ENCODE measurements around the gene PHACTR1.
A peak's percentile ranks its signal among the peaks of the same experiment; 100 is the strongest.
"Not testable (repeated sequence)": the region's sequence is repeated elsewhere in the genome, so short reads cannot be mapped to it uniquely, and the experiment has no call there.

PHACTR1 gene

GRCh38 chr6:13305288-13305687 is 588.7 kb downstream of the PHACTR1 start:
- Histone ChIP-seq H3K27ac (ENCODE audit: low read depth, low read length) (no peak overlapping the region), H3K4me1 (ENCODE audit: control insufficient read depth in 5 of 5, insufficient read depth in 5 of 5, low read length in 5 of 5) (peaks cover 2 to 24% (median 18%) of the 10 kb centered on the region in 5 donors), H3K4me3 (ENCODE audit: low read depth in 1 of 5, low read length in 5 of 5) (no peak overlapping the region)

GRCh38 chr6:13305791-13306190 is 589.2 kb downstream of the PHACTR1 start:
- H3K9ac ChIP-seq (ENCODE audit: low read length in 5 of 5) = no peak overlapping the region
- H3K36me3 ChIP-seq (ENCODE audit: control insufficient read depth in 5 of 5, insufficient read depth in 5 of 5, low read length in 5 of 5) = peaks cover 20 to 48% (median 35%) of the 10 kb centered on the region in 5 donors
- no peaks in the 10 kb centered on the region for H3K9me3 ChIP-seq (ENCODE audit: control insufficient read depth in 5 of 5, low read length in 5 of 5)
- H3K4me1 ChIP-seq (ENCODE audit: control insufficient read depth in 5 of 5, insufficient read depth in 5 of 5, low read length in 5 of 5) = peaks cover 2 to 24% (median 18%) of the 10 kb centered on the region in 5 donors
- H3K27me3 ChIP-seq (ENCODE audit: control insufficient read depth in 5 of 5, insufficient read depth in 4 of 5, low read length in 5 of 5) = no peaks in the 10 kb centered on the region
- no peak overlapping the region for H3K4me3 ChIP-seq (ENCODE audit: low read depth in 1 of 5, low read length in 5 of 5)
- no peak overlapping the region for H3K27ac ChIP-seq (ENCODE audit: low read depth, low read length)

More at GRCh38 chr6:13305288-13305687, 588.7 kb downstream of the PHACTR1 start:
- Histone ChIP-seq H3K36me3 (ENCODE audit: control insufficient read depth in 5 of 5, insufficient read depth in 5 of 5, low read length in 5 of 5) (peaks cover 17 to 49% (median 39%) of the 10 kb centered on the region in 5 donors), H3K9me3 (ENCODE audit: control insufficient read depth in 5 of 5, low read length in 5 of 5) (no peaks in the 10 kb centered on the region), H3K9ac (ENCODE audit: low read length in 5 of 5) (no peak overlapping the region), H3K27me3 (ENCODE audit: control insufficient read depth in 5 of 5, insufficient read depth in 4 of 5, low read length in 5 of 5) (no peaks in the 10 kb centered on the region)

- no peaks in the 10 kb centered on the region for H3K27me3 ChIP-seq (ENCODE audit: control insufficient read depth in 5 of 5, insufficient read depth in 4 of 5, low read length in 5 of 5)
- H3K36me3 ChIP-seq (ENCODE audit: control insufficient read depth in 5 of 5, insufficient read depth in 5 of 5, low read length in 5 of 5) = peaks cover 21 to 48% (median 31%) of the 10 kb centered on the region in 5 donors
- no peaks in the 10 kb centered on the region for H3K9me3 ChIP-seq (ENCODE audit: control insufficient read depth in 5 of 5, low read length in 5 of 5)
- H3K4me1 ChIP-seq (ENCODE audit: control insufficient read depth in 5 of 5, insufficient read depth in 5 of 5, low read length in 5 of 5) = peaks cover 2 to 18% (median 13%) of the 10 kb centered on the region in 5 donors
- H3K27ac ChIP-seq (ENCODE audit: low read depth, low read length) = no peak overlapping the region
- peak overlapping the region in 1 of 5 donors; percentile 11 for H3K9ac ChIP-seq (ENCODE audit: low read length in 5 of 5)
- H3K4me3 ChIP-seq (ENCODE audit: low read depth in 1 of 5, low read length in 5 of 5) = no peak overlapping the region
These were observed 591.0 kb downstream of the PHACTR1 start for GRCh38 chr6:13307508-13307995.

- Histone ChIP-seq H3K9me3 (ENCODE audit: control insufficient read depth in 5 of 5, low read length in 5 of 5) (no peaks in the 10 kb centered on the region), H3K27me3 (ENCODE audit: control insufficient read depth in 5 of 5, insufficient read depth in 4 of 5, low read length in 5 of 5) (no peaks in the 10 kb centered on the region), H3K36me3 (ENCODE audit: control insufficient read depth in 5 of 5, insufficient read depth in 5 of 5, low read length in 5 of 5) (peaks cover 23 to 49% (median 37%) of the 10 kb centered on the region in 5 donors), H3K9ac (ENCODE audit: low read length in 5 of 5) (no peak overlapping the region), H3K27ac (ENCODE audit: low read depth, low read length) (no peak overlapping the region), H3K4me3 (ENCODE audit: low read depth in 1 of 5, low read length in 5 of 5) (no peak overlapping the region), H3K4me1 (ENCODE audit: control insufficient read depth in 5 of 5, insufficient read depth in 5 of 5, low read length in 5 of 5) (peaks cover 0 to 11% (median 6%) of the 10 kb centered on the region in 5 donors)
These were observed 591.8 kb downstream of the PHACTR1 start for GRCh38 chr6:13308332-13308731.

- H3K4me1 ChIP-seq (ENCODE audit: control insufficient read depth in 5 of 5, insufficient read depth in 5 of 5, low read length in 5 of 5) = no peaks in the 10 kb centered on the region
- H3K9me3 ChIP-seq (ENCODE audit: control insufficient read depth in 5 of 5, low read length in 5 of 5) = no peaks in the 10 kb centered on the region
- H3K36me3 ChIP-seq (ENCODE audit: control insufficient read depth in 5 of 5, insufficient read depth in 5 of 5, low read length in 5 of 5) = peaks cover 31 to 60% (median 40%) of the 10 kb centered on the region in 5 donors
- no peak overlapping the region for H3K4me3 ChIP-seq (ENCODE audit: low read depth in 1 of 5, low read length in 5 of 5)
- no peaks in the 10 kb centered on the region for H3K27me3 ChIP-seq (ENCODE audit: control insufficient read depth in 5 of 5, insufficient read depth in 4 of 5, low read length in 5 of 5)
- H3K9ac ChIP-seq (ENCODE audit: low read length in 5 of 5) = no peak overlapping the region
- no peak overlapping the region for H3K27ac ChIP-seq (ENCODE audit: low read depth, low read length)
These were observed 594.6 kb downstream of the PHACTR1 start for GRCh38 chr6:13311155-13311554.

GRCh38 chr6:13314806-13315205 is 598.2 kb downstream of the PHACTR1 start:
- Histone ChIP-seq H3K4me3 (ENCODE audit: low read depth in 1 of 5, low read length in 5 of 5) (no peak overlapping the region), H3K36me3 (ENCODE audit: control insufficient read depth in 5 of 5, insufficient read depth in 5 of 5, low read length in 5 of 5) (peaks cover 38 to 68% (median 47%) of the 10 kb centered on the region in 5 donors), H3K27me3 (ENCODE audit: control insufficient read depth in 5 of 5, insufficient read depth in 4 of 5, low read length in 5 of 5) (no peaks in the 10 kb centered on the region), H3K4me1 (ENCODE audit: control insufficient read depth in 5 of 5, insufficient read depth in 5 of 5, low read length in 5 of 5) (no peaks in the 10 kb centered on the region), H3K9ac (ENCODE audit: low read length in 5 of 5) (no peak overlapping the region), H3K27ac (ENCODE audit: low read depth, low read length) (no peak overlapping the region), H3K9me3 (ENCODE audit: control insufficient read depth in 5 of 5, low read length in 5 of 5) (no peaks in the 10 kb centered on the region)

- Histone ChIP-seq H3K27me3 (ENCODE audit: control insufficient read depth in 5 of 5, insufficient read depth in 4 of 5, low read length in 5 of 5) (no peaks in the 10 kb centered on the region), H3K27ac (ENCODE audit: low read depth, low read length) (no peak overlapping the region), H3K9ac (ENCODE audit: low read length in 5 of 5) (no peak overlapping the region), H3K4me1 (ENCODE audit: control insufficient read depth in 5 of 5, insufficient read depth in 5 of 5, low read length in 5 of 5) (no peaks in the 10 kb centered on the region), H3K36me3 (ENCODE audit: control insufficient read depth in 5 of 5, insufficient read depth in 5 of 5, low read length in 5 of 5) (peaks cover 43 to 70% (median 58%) of the 10 kb centered on the region in 5 donors), H3K4me3 (ENCODE audit: low read depth in 1 of 5, low read length in 5 of 5) (no peak overlapping the region), H3K9me3 (ENCODE audit: control insufficient read depth in 5 of 5, low read length in 5 of 5) (no peaks in the 10 kb centered on the region)
These were observed 599.3 kb downstream of the PHACTR1 start for GRCh38 chr6:13315896-13316295.

- Histone ChIP-seq H3K27ac (ENCODE audit: low read depth, low read length) (no peak overlapping the region), H3K9ac (ENCODE audit: low read length in 5 of 5) (no peak overlapping the region), H3K9me3 (ENCODE audit: control insufficient read depth in 5 of 5, low read length in 5 of 5) (no peaks in the 10 kb centered on the region), H3K4me1 (ENCODE audit: control insufficient read depth in 5 of 5, insufficient read depth in 5 of 5, low read length in 5 of 5) (no peaks in the 10 kb centered on the region), H3K4me3 (ENCODE audit: low read depth in 1 of 5, low read length in 5 of 5) (no peak overlapping the region), H3K27me3 (ENCODE audit: control insufficient read depth in 5 of 5, insufficient read depth in 4 of 5, low read length in 5 of 5) (no peaks in the 10 kb centered on the region), H3K36me3 (ENCODE audit: control insufficient read depth in 5 of 5, insufficient read depth in 5 of 5, low read length in 5 of 5) (peaks cover 39 to 84% (median 62%) of the 10 kb centered on the region in 5 donors)
These were observed 602.3 kb downstream of the PHACTR1 start for GRCh38 chr6:13318821-13319220.

GRCh38 chr6:13319891-13320564 is 603.5 kb downstream of the PHACTR1 start:
- Histone ChIP-seq H3K27me3 (ENCODE audit: control insufficient read depth in 5 of 5, insufficient read depth in 4 of 5, low read length in 5 of 5) (no peaks in the 10 kb centered on the region), H3K9ac (ENCODE audit: low read length in 5 of 5) (no peak overlapping the region), H3K36me3 (ENCODE audit: control insufficient read depth in 5 of 5, insufficient read depth in 5 of 5, low read length in 5 of 5) (peaks cover 47 to 86% (median 65%) of the 10 kb centered on the region in 5 donors)

GRCh38 chr6:13326031-13326586 is 609.5 kb downstream of the PHACTR1 start:
- not testable (repeated sequence) for H3K27ac ChIP-seq (ENCODE audit: low read depth, low read length); H3K9me3 ChIP-seq (ENCODE audit: control insufficient read depth in 5 of 5, low read length in 5 of 5); H3K9ac ChIP-seq (ENCODE audit: low read length in 5 of 5); H3K27me3 ChIP-seq (ENCODE audit: control insufficient read depth in 5 of 5, insufficient read depth in 4 of 5, low read length in 5 of 5); H3K4me3 ChIP-seq (ENCODE audit: low read depth in 1 of 5, low read length in 5 of 5)
- peaks cover 3 to 18% (median 13%) of the 10 kb centered on the region in 5 donors for H3K4me1 ChIP-seq (ENCODE audit: control insufficient read depth in 5 of 5, insufficient read depth in 5 of 5, low read length in 5 of 5)
- H3K36me3 ChIP-seq (ENCODE audit: control insufficient read depth in 5 of 5, insufficient read depth in 5 of 5, low read length in 5 of 5) = peaks cover 13 to 33% (median 26%) of the 10 kb centered on the region in 5 donors

More at GRCh38 chr6:13319891-13320564, 603.5 kb downstream of the PHACTR1 start:
- Histone ChIP-seq H3K9me3 (ENCODE audit: control insufficient read depth in 5 of 5, low read length in 5 of 5) (no peaks in the 10 kb centered on the region), H3K27ac (ENCODE audit: low read depth, low read length) (no peak overlapping the region), H3K4me3 (ENCODE audit: low read depth in 1 of 5, low read length in 5 of 5) (no peak overlapping the region), H3K4me1 (ENCODE audit: control insufficient read depth in 5 of 5, insufficient read depth in 5 of 5, low read length in 5 of 5) (no peaks in the 10 kb centered on the region)
